PC-9 (cell line): ENCODE data around the gene SETD4.

Experiments used
- EZH2 ChIP-seq: fragments of 200-600 bp; sonication (generic); IDR thresholded peaks from 2 replicates; pipeline ENCODE4 v1.8.0; 2017; ENCODE audit warnings: antibody characterized with exemption, low read depth
- TF ChIP-seq, protein P1 (sequence below): fragments of 200-600 bp; sonication (generic); conservative IDR thresholded peaks from 2 replicates; pipeline ENCODE4 v1.6.1; 2017; ENCODE audit warnings: mixed run types, antibody characterized with exemption, mild to moderate bottlenecking, moderate library complexity

DNA sequence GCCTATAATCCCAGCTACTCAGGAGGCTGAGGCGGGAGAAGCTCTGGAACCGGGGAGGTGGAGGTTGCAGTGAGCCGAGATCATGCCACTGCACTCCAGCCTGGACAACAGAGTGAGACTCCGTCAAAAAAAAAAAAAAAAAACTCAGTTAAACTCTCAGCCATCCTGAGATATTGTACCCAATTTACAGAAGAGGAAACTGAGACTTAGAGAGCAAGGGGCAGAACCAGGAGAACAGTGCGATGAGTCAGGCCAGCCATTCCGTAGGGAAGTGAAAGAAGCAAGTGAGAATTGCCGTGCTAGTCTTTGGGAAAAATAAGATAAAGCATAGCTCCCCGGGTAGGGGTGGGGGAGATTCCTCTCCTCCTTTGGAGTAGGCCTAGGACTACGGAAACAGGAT lies 69.7 kb downstream of the SETD4 start:
- TF ChIP-seq, protein P1, sequence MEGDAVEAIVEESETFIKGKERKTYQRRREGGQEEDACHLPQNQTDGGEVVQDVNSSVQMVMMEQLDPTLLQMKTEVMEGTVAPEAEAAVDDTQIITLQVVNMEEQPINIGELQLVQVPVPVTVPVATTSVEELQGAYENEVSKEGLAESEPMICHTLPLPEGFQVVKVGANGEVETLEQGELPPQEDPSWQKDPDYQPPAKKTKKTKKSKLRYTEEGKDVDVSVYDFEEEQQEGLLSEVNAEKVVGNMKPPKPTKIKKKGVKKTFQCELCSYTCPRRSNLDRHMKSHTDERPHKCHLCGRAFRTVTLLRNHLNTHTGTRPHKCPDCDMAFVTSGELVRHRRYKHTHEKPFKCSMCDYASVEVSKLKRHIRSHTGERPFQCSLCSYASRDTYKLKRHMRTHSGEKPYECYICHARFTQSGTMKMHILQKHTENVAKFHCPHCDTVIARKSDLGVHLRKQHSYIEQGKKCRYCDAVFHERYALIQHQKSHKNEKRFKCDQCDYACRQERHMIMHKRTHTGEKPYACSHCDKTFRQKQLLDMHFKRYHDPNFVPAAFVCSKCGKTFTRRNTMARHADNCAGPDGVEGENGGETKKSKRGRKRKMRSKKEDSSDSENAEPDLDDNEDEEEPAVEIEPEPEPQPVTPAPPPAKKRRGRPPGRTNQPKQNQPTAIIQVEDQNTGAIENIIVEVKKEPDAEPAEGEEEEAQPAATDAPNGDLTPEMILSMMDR: no peak
- no peak for TF ChIP-seq EZH2
